PFSK-1 (cell line): ENCODE data around the gene RABGAP1L.

Experiments used
- POLR2AphosphoS5 ChIP-seq: IDR thresholded peaks from 2 replicates; pipeline ENCODE4 v1.6.1; 2012; ENCODE audit warnings: low read depth, mild to moderate bottlenecking, control low read depth, low read length, moderate library complexity
- SIN3A ChIP-seq: IDR thresholded peaks from 2 replicates; pipeline ENCODE4 v1.6.1; 2012; ENCODE audit warnings: mild to moderate bottlenecking, low read length, moderate library complexity, borderline replicate concordance; ENCODE audit not compliant: insufficient read depth
- TAF1 ChIP-seq: IDR thresholded peaks from 2 replicates; pipeline ENCODE4 v1.6.1; 2012; ENCODE audit warnings: low read length, control low read depth, borderline replicate concordance; ENCODE audit not compliant: insufficient read depth
- TF ChIP-seq, protein P1 (sequence below), 2 experiments: IDR thresholded peaks; 2 replicates each; pipeline versions ENCODE4 v1.6.1 to v1.8.0; 2011 to 2012; ENCODE audit warnings: low read depth in 2 of 2, low read length in 2 of 2, control low read depth in 1 of 2, inconsistent platforms in 1 of 2, mild to moderate bottlenecking in 1 of 2, moderate library complexity in 1 of 2; ENCODE audit not compliant: insufficient read depth in 1 of 2

DNA sequence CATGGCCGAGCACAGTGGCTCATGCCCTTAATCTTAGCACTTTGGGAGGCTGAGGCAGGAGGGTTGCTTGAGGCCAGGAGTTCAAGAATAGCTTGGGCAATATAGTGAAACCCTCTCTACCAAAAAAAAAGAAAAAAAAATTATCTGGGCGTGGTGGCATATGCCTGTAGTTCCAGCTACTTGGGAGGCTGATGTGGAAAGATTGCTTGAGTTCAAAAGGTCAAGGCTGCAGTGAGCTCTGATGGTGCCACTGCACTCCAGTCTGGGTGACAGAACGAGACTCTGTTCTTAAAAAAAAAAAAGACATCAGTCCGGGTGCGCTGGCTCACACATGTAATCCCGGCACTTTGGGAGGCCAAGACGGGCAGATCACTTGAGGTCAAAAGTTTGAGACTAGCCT is 589.3 kb downstream of the RABGAP1L start:
- TF ChIP-seq, protein P1, sequence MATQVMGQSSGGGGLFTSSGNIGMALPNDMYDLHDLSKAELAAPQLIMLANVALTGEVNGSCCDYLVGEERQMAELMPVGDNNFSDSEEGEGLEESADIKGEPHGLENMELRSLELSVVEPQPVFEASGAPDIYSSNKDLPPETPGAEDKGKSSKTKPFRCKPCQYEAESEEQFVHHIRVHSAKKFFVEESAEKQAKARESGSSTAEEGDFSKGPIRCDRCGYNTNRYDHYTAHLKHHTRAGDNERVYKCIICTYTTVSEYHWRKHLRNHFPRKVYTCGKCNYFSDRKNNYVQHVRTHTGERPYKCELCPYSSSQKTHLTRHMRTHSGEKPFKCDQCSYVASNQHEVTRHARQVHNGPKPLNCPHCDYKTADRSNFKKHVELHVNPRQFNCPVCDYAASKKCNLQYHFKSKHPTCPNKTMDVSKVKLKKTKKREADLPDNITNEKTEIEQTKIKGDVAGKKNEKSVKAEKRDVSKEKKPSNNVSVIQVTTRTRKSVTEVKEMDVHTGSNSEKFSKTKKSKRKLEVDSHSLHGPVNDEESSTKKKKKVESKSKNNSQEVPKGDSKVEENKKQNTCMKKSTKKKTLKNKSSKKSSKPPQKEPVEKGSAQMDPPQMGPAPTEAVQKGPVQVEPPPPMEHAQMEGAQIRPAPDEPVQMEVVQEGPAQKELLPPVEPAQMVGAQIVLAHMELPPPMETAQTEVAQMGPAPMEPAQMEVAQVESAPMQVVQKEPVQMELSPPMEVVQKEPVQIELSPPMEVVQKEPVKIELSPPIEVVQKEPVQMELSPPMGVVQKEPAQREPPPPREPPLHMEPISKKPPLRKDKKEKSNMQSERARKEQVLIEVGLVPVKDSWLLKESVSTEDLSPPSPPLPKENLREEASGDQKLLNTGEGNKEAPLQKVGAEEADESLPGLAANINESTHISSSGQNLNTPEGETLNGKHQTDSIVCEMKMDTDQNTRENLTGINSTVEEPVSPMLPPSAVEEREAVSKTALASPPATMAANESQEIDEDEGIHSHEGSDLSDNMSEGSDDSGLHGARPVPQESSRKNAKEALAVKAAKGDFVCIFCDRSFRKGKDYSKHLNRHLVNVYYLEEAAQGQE (IDR thresholded peaks at IDR 0.05; ENCODE audit: insufficient read depth in 1 of 2, low read depth in 2 of 2, low read length in 2 of 2) = no peak
- TF ChIP-seq POLR2AphosphoS5 (no peak), SIN3A (no peak), TAF1 (no peak)
